G401 (cell line): Measurements from ENCODE around the gene TMEM231. TPM values are rescaled to one million over a fixed set of nuclear protein-coding genes. Genes with fewer than 3 reads are reported as not detected.
"Not testable (repeated sequence)": the region's sequence is repeated elsewhere in the genome, so short reads cannot be mapped to it uniquely, and the experiment has no call there.

Experiments used
- DNase-seq: peaks from one replicate; pipeline ENCODE4 v3.0.0-alpha.2; 2015; ENCODE audit warnings: low spot score
- in situ Hi-C: cut with HindIII; loops from 2 replicates; pipeline ENCODE4 v1.10.0; 2016; ENCODE audit warnings: low sequenced_read_pairs, mixed read lengths
- total RNA-seq: library from RNA; depleted of rRNA; stranded (reverse); fragments of >200 nt; shearing (Covaris generic); gene quantifications from 2 replicates; pipeline ENCODE4 v1.2.3, GENCODE V29; 2014; rRNA removed

Gene TMEM231
- 24.2 and 46.1 TPM in 2 replicates for total RNA-seq

DNA sequence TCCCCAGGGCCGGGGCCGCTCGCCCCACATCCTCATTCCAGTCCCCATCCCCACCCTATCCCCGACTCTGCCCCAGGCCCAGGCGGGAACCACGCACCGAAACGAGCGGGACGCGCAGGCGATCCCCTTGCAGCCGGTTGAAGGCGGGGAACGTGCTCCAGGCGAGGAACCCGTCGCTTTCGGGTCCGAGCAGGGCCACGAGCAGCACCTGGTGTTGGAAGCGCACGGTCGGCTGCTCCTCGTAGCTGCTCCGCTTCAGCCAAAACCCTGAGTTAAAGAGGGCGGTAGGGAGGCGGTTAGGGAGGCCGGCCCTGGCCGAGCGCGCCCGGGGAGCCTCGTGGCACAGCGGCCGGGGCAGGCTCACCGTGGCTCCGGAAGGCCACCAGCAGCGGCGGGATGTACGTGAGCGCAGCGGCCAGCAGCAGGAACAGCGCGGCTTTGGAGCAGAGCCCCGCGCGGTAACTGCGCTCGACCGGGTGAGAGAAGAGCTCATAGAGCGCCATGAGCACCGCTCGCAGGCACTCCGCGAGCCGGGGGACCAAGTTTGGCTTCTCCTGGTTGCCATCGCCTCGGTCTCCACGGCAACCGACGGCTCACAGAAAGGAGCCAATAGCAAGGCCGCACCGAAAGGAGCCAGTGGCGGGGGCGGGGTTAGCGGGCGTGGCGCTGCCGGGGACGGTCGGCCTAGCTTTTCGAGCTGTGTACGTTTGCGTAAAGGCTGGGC is at the start of gene TMEM231:
Gene TMEM231, minus strand, starts transcription at position 546 of the 724 bp plus-strand sequence. Its CDS starts 43 bp downstream, at position 503.
- in situ Hi-C loops: no loop called here
- DNase-seq: peak; percentile 97

- in situ Hi-C loops: no loop called here
- DNase-seq: no peak
Observed at GRCh38 chr16:75603241-75603640, 47.2 kb upstream of the TMEM231 start.

DNA sequence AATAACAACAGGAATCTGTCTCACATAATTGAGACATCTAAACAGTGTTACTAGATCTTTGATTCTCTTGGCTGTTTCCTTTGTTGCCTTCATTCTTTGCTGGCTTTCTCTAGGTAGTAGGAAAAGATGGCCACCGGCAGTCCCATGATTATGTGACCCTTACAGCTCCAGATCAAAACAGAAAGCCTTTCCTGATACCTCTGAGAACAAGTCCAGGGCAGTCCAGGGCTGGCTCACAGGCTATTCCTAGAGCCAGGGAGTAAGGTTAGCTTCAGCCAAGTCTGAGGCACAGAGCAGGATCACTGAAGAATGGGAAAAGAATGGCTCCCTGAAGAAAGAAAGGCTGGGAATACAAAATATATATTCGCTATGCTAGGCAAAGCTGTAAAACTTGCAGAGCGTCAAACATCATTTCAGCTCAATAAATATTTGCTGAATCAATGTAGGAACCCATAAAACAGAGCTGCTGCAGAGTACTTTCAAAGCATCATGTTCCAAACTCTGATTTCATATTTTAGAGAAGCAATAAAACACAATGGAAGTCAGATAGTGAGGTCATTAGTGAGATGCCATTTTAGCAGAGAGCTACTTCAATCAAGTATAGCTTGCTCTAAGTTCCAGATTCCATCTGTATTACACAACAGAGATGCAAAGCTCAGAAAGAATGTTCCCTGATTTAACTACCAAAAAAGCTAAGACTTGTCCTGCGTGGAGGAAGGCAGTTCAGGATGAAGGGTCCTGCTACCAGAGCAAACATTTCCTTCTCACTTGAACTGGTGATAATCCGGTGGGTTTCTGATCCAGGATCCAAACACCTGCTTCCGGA is 43.6 kb upstream of the TMEM231 start:
- in situ Hi-C loops: no loop called here
- no peak for DNase-seq

GRCh38 chr16:75593825-75594820 is 38.1 kb upstream of the TMEM231 start:
- in situ Hi-C loops: no loop called here

GRCh38 chr16:75593308-75593707 is 37.3 kb upstream of the TMEM231 start:
- in situ Hi-C loops: no loop called here
- no peak for DNase-seq

More at GRCh38 chr16:75593825-75594820, 38.1 kb upstream of the TMEM231 start:
- no peak for DNase-seq

- in situ Hi-C loops, DNase-seq: not testable (repeated sequence)
Observed at GRCh38 chr16:75591927-75592326, 35.9 kb upstream of the TMEM231 start.

DNA sequence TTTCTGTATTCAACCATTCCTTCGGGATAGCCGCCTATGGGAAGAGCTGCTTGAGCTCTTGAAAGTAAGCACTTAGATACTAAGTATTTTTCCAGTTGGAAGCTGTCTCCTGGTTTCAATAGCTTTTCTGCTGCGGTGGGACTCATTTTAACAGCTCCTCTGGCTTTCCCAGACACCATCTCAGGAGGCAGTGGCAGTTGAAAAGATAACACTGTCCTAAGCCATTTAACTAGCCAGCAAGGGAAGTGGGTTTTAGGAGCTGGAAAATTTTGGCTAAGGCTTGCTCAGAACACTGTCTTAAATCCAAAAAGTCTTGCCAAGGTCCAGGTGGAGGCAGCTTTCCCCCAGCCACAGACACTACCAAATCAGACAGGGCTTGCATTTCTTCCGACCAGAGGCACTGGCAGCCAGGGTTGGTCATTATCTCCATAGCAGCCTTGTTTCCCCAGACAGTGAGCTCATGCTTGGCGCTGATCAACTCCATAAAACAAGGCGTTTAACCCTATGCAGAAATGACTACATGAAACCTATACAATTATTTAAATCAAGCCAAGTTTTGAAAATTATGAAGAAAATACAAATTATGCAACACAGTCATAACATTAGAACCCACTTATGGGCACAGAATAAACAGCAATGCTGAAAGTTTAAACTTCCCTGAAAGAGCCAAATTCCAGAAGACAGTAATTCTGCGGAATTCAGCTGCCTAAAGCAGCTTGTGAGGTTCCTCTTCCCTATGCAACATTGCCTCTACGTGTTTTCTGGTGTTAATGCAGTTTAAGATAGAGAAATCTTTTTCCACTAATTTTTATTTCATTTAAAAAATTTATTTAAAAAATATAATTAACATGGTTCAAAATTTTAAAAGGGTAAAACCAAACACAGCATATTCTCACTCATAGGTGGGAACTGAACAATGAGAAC is 35.1 kb upstream of the TMEM231 start:
- in situ Hi-C loops: no loop called here
- DNase-seq: no peak

GRCh38 chr16:75589306-75589705 is 33.3 kb upstream of the TMEM231 start:
- in situ Hi-C loops: no loop called here
- no peak for DNase-seq

GRCh38 chr16:75588716-75589115 is 32.7 kb upstream of the TMEM231 start:
- in situ Hi-C loops: no loop called here

GRCh38 chr16:75584108-75584507 is 28.1 kb upstream of the TMEM231 start:
- in situ Hi-C loops: no loop called here
- no peak for DNase-seq

More at GRCh38 chr16:75588716-75589115, 32.7 kb upstream of the TMEM231 start:
- no peak for DNase-seq

- in situ Hi-C loops: no loop called here
- DNase-seq: no peak
Observed at GRCh38 chr16:75579281-75579834, 23.3 kb upstream of the TMEM231 start.

DNA sequence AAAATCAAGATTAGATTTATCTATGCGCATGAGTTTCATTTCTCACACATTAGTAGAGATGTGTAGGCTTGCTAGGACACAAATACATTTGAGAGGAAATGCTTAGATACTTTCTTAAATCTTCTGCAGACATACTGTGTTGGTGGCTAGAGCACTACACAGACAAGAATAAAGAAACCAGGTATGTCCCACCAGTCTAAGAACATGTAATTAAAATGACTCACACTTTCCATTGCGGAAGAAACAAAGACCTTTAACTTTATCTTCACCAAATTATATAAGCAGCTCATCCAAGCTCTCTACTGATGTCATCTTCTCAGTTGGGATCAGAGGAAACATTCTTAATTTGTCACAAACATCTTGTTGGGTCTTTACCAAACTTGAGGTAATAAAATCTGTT is 22.7 kb upstream of the TMEM231 start:
- no peak for DNase-seq

DNA sequence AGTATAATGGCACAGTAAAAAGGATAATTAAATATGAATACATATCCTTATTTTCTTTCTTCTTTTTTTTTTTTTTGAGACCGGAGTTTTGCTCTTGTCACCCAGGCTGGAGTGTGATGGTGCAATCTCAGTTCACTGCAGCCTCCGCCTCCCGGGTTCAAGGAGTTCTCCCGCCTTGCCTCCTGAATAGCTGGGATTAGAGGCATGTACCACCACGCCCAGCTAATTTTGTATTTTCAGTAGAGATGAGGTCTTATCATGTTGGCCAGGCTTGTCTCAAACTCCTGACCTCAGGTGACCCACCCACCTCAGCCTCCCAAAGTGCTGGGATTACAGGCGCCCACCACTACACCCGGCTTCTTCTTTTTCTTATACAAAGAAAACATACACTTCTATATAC is 22.2 kb upstream of the TMEM231 start:
- in situ Hi-C loops: no loop called here
- no peak for DNase-seq

More for the DNA sequence above, 22.7 kb upstream of the TMEM231 start:
- in situ Hi-C loops: no loop called here

DNA sequence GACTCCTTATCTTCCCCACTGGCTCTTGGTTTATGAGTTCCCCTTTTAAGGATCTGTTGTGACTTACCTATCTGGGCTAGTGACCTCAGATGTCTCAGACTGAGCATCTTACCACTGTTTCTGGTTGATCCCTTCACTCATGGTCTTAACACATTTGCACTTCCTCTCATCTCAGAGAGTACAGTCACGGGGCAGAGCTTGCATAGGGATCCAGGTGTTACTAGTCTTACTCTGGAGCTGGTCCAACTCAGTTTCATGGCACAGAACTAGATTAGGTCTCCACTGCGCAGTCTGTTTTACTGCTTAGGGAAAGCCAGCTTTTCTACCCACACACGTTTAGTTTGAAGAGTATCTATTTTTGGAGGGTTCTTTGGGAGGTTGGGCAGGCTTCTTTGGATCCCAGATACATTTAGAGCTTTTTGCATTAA is 20.3 kb upstream of the TMEM231 start:
- no peak for DNase-seq
- in situ Hi-C loops: no loop called here

GRCh38 chr16:75575958-75576357 is 19.9 kb upstream of the TMEM231 start:
- no peak for DNase-seq
- in situ Hi-C loops: no loop called here

GRCh38 chr16:75573955-75574354 is 17.9 kb upstream of the TMEM231 start:
- in situ Hi-C loops: no loop called here
- DNase-seq: no peak

GRCh38 chr16:75572864-75573542 is 17.0 kb upstream of the TMEM231 start:
- in situ Hi-C loops: no loop called here
- DNase-seq: no peak
